Stomach (tissue), 9 donors: ENCODE data around the gene ESR2. TPM values are rescaled to one million over a fixed set of nuclear protein-coding genes. Genes with fewer than 3 reads are reported as not detected.

Experiments used
- DNase-seq, 2 donors: peaks; one replicate each; pipeline versions ENCODE4 v3.0.0 to v3.0.0-alpha.2; 2013 to 2019
- H3K27ac ChIP-seq, 5 donors: fragments of 200-600 bp in 4 of 5; sonication (generic) in 4 of 5; one replicate each; pipeline ENCODE4 v1.5.1; 2013 to 2019; ENCODE audit warnings: mild to moderate bottlenecking in 1 of 5, moderate library complexity in 1 of 5
- H3K27me3 ChIP-seq, 3 donors: fragments of 200-600 bp; sonication (generic); one replicate each; pipeline ENCODE4 v1.5.1; 2017 to 2019; ENCODE audit warnings: mixed run types in 1 of 3
- H3K36me3 ChIP-seq, 4 donors: fragments of 200-600 bp; sonication (generic); 1 replicate in 3 of 4; 2 replicates in 1 of 4; pipeline ENCODE4 v1.5.1; 2016 to 2019
- H3K4me1 ChIP-seq, 4 donors: fragments of 200-600 bp; sonication (generic); one replicate each; pipeline ENCODE4 v1.5.1; 2016 to 2019
- H3K4me3 ChIP-seq, 4 donors: fragments of 200-600 bp; sonication (generic) in 3 of 4; one replicate each; pipeline ENCODE4 v1.5.1; 2016 to 2019; ENCODE audit warnings: mild to moderate bottlenecking in 1 of 4
- H3K9me3 ChIP-seq, 4 donors: fragments of 200-600 bp; sonication (generic); one replicate each; pipeline ENCODE4 v1.5.1; 2016 to 2019
- EP300 ChIP-seq: sonication (generic); formaldehyde crosslinking; IDR thresholded peaks from one replicate; pipeline ENCODE4 v1.6.1; 2017; ENCODE audit warnings: antibody characterized with exemption
- POLR2A ChIP-seq, 4 donors: fragments of 450-650 bp; IDR thresholded peaks; one replicate each; pipeline ENCODE4 v1.6.1; 2016; ENCODE audit warnings: antibody characterized with exemption in 4 of 4, control low read depth in 2 of 4, mild to moderate bottlenecking in 1 of 4, moderate library complexity in 1 of 4
- POLR2AphosphoS5 ChIP-seq, 3 donors: sonication (generic); formaldehyde crosslinking; IDR thresholded peaks; one replicate each; pipeline ENCODE4 v1.6.1; 2016; ENCODE audit warnings: antibody characterized with exemption in 3 of 3
- WGBS, 5 donors: extraction: QIAGEN DNeasy Blood & Tissue Kit in 3 of 5; methylation state at CpG; one replicate each; pipeline versions ENCODE4 v1.1.5 to v1.1.7; 2013 to 2018; 5-methylcytosine and 5-hydroxymethylcytosine counted together
- intact Hi-C: fragments of 100-400 bp; cut with DNase I; formaldehyde crosslinking; loops from one replicate; pipeline ENCODE4 v1.15.1; 2023; ENCODE audit warnings: low total_unique reads
- polyA plus RNA-seq, 3 donors: library from polyadenylated mRNA; stranded (reverse); fragments of 200-250 nt; gene quantifications; one replicate each; pipeline ENCODE4 v1.2.3, GENCODE V29; 2013
- total RNA-seq, 5 donors: library from RNA; depleted of rRNA; stranded (reverse); fragments of >200 nt; gene quantifications; one replicate each; pipeline versions ENCODE4 v1.1.0 to v1.2.3, GENCODE V29; 2014 to 2016
- TF ChIP-seq, protein P1 (sequence below), 7 experiments: fragments of 450-650 bp in 4 of 7; fragments of 200-600 bp in 3 of 7; sonication (generic) in 3 of 7; IDR thresholded peaks; one replicate each; pipeline ENCODE4 v1.5.1; 2016 to 2019; ENCODE audit warnings: antibody characterized with exemption in 7 of 7, control low read depth in 2 of 7, mild to moderate bottlenecking in 1 of 7
- donor health status: healthy with polysubstance abuse.
- donor health status: Bipolar disorder and iron deficiency.
- donor health status: healthy.

The ESR2 gene
- total and polyA plus RNA-seq, 8 donors: 0.08 to 1.3 (median 0.58) TPM; not detected in 5

- intact Hi-C loops: no loop called here
- no peaks in the 10 kb centered on the region for H3K27me3 ChIP-seq
These were observed 211.3 kb downstream of the ESR2 start for GRCh38 chr14:64082837-64083236.

GRCh38 chr14:64081174-64081746, 212.9 kb downstream of the ESR2 start:
- peaks cover 11 to 73% (median 58%) of the 10 kb centered on the region in 4 donors for H3K36me3 ChIP-seq
- no peak overlapping the region for H3K4me3 ChIP-seq
- intact Hi-C loops: no loop called here
- H3K27ac ChIP-seq: no peak overlapping the region
- H3K9me3 ChIP-seq: no peaks in the 10 kb centered on the region
- TF ChIP-seq, protein P1, sequence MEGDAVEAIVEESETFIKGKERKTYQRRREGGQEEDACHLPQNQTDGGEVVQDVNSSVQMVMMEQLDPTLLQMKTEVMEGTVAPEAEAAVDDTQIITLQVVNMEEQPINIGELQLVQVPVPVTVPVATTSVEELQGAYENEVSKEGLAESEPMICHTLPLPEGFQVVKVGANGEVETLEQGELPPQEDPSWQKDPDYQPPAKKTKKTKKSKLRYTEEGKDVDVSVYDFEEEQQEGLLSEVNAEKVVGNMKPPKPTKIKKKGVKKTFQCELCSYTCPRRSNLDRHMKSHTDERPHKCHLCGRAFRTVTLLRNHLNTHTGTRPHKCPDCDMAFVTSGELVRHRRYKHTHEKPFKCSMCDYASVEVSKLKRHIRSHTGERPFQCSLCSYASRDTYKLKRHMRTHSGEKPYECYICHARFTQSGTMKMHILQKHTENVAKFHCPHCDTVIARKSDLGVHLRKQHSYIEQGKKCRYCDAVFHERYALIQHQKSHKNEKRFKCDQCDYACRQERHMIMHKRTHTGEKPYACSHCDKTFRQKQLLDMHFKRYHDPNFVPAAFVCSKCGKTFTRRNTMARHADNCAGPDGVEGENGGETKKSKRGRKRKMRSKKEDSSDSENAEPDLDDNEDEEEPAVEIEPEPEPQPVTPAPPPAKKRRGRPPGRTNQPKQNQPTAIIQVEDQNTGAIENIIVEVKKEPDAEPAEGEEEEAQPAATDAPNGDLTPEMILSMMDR (IDR thresholded peaks at IDR 0.05): no peak
- TF ChIP-seq POLR2A (IDR thresholded peaks at IDR 0.05): no peak
- TF ChIP-seq EP300: no peak
- TF ChIP-seq POLR2AphosphoS5 (IDR thresholded peaks at IDR 0.05): no peak
- no peaks in the 10 kb centered on the region for H3K27me3 ChIP-seq
- 86 to 94% (median 93%) methylated on average over 3 of the region's 3 CpGs for WGBS, 5 donors
- H3K4me1 ChIP-seq: no peaks in the 10 kb centered on the region
- DNase-seq: no peak

More at GRCh38 chr14:64082837-64083236, 211.3 kb downstream of the ESR2 start:
- no peak for DNase-seq
- Histone ChIP-seq H3K27ac (peak overlapping the region in 4 of 5 donors; percentile 39 to 59 (median 52)), H3K36me3 (peaks cover 11 to 73% (median 62%) of the 10 kb centered on the region in 4 donors), H3K4me3 (no peak overlapping the region), H3K9me3 (no peaks in the 10 kb centered on the region), H3K4me1 (no peaks in the 10 kb centered on the region)
- WGBS, 5 donors: 62 to 77% (median 70%) methylated on average over 7 of the region's 7 CpGs
- TF ChIP-seq, protein P1 (IDR thresholded peaks at IDR 0.05): no peak
- TF ChIP-seq POLR2AphosphoS5 (IDR thresholded peaks at IDR 0.05) (peak in 2 of 3 donors; percentile 31 to 39), POLR2A (IDR thresholded peaks at IDR 0.05) (no peak), EP300 (peak; percentile 44)

GRCh38 chr14:64080452-64080851, 213.7 kb downstream of the ESR2 start:
- intact Hi-C loops: no loop called here
- peaks cover 11 to 81% (median 64%) of the 10 kb centered on the region in 4 donors for H3K36me3 ChIP-seq
- H3K27me3 ChIP-seq: no peaks in the 10 kb centered on the region
- H3K9me3 ChIP-seq: no peaks in the 10 kb centered on the region
- no peaks in the 10 kb centered on the region for H3K4me1 ChIP-seq
- H3K27ac ChIP-seq: no peak overlapping the region
- WGBS, 5 donors: 92 to 100% (median 95%) methylated on average over 2 of the region's 2 CpGs
- DNase-seq: no peak
- no peak overlapping the region for H3K4me3 ChIP-seq
- no peak for TF ChIP-seq EP300
- no peak for TF ChIP-seq POLR2A (IDR thresholded peaks at IDR 0.05)
- no peak for TF ChIP-seq POLR2AphosphoS5 (IDR thresholded peaks at IDR 0.05)
- TF ChIP-seq, protein P1 (IDR thresholded peaks at IDR 0.05): no peak

DNA sequence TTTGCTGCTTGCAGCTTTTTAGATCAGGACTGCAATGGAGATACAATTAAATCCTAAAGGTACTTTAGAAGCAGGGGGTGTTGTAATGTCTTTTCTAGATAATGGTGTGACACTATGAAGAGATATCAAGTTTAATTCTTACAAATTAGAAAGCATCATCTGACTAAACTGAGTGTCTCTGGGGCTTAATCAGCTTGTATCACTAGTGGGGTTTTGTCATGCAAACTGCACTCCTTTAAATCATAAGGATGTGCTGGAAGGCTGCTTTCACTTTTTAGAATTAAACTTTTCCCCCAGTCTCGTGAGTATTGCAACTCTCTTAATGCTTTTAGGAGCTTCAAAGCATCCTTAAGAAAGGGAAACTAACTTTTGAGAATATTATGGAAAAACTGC, 218.6 kb downstream of the ESR2 start:
- Histone ChIP-seq H3K27ac (no peak overlapping the region), H3K4me1 (no peaks in the 10 kb centered on the region), H3K9me3 (no peaks in the 10 kb centered on the region), H3K36me3 (peaks cover 6 to 88% (median 76%) of the 10 kb centered on the region in 4 donors), H3K27me3 (no peaks in the 10 kb centered on the region), H3K4me3 (no peak overlapping the region)
- 85 to 91% (median 89%) methylated on average over 1 of the region's 1 CpG for WGBS, 5 donors
- no peak for DNase-seq
- intact Hi-C loops: no loop called here
- TF ChIP-seq EP300 (no peak), POLR2AphosphoS5 (IDR thresholded peaks at IDR 0.05) (no peak), POLR2A (IDR thresholded peaks at IDR 0.05) (no peak)
- TF ChIP-seq, protein P1 (IDR thresholded peaks at IDR 0.05): no peak
